Panc1 (cell line): ENCODE results near the gene DVL1. TPM values are rescaled to one million over a fixed set of nuclear protein-coding genes. Genes with fewer than 3 reads are reported as not detected.

Experiments
- ATAC-seq: fragments of 200-7000 bp; cut with Tn5 transposase; 2 replicates; pipeline ENCODE4 v1.9.1; 2020; ENCODE audit warnings: mild to moderate bottlenecking, moderate library complexity
- BruUV-seq: library from RNA; stranded (reverse); fragments of 400-500 nt; replicated peaks from 2 replicates; lab custom pipeline; 2021; lab: Mats Ljungman, UMichigan
- CTCF ChIA-PET: fragments of 300-600 bp; sonication (Branson Sonifier 250); formaldehyde crosslinking; loops from one replicate; lab custom pipeline; 2022; ENCODE audit warnings: antibody characterized with exemption; lab: Charles Lee
- POLR2A ChIA-PET: fragments of 300-600 bp; sonication (Branson Sonifier 250); formaldehyde crosslinking; loops from one replicate; lab custom pipeline; 2022; ENCODE audit warnings: antibody characterized with exemption; lab: Charles Lee
- DNase-seq: peaks from one replicate; pipeline ENCODE4 v3.0.0-alpha.2; 2010; ENCODE audit warnings: low read depth, low spot score
- H3K27ac ChIP-seq: 2 replicates; pipeline ENCODE4 v1.5.1; 2011; ENCODE audit warnings: mild to moderate bottlenecking, low read length, inconsistent platforms
- H3K27me3 ChIP-seq: fragments of 200-500 bp; sonication (Bioruptor generic); 2 replicates; pipeline ENCODE4 v1.6.0; 2014; ENCODE audit warnings: low read length, inconsistent platforms; ENCODE audit not compliant: control insufficient read depth, insufficient read depth
- H3K36me3 ChIP-seq: fragments of 200-500 bp; sonication (Bioruptor generic); 2 replicates; pipeline ENCODE4 v1.5.1; 2014; ENCODE audit warnings: inconsistent platforms, mild to moderate bottlenecking, low read length, moderate library complexity; ENCODE audit not compliant: control insufficient read depth, insufficient read depth
- H3K4me1 ChIP-seq: 2 replicates; pipeline ENCODE4 v1.5.1; 2011; ENCODE audit warnings: inconsistent platforms, mild to moderate bottlenecking, low read length, moderate library complexity; ENCODE audit not compliant: control insufficient read depth, insufficient read depth
- H3K4me3 ChIP-seq, 2 experiments: 2 replicates each; pipeline ENCODE4 v1.5.1; 2011 to 2012; ENCODE audit warnings: low read depth in 2 of 2, low read length in 2 of 2, mild to moderate bottlenecking in 2 of 2, inconsistent platforms in 1 of 2, moderate library complexity in 1 of 2
- H3K9me3 ChIP-seq: fragments of 200-500 bp; sonication (Bioruptor generic); 2 replicates; pipeline ENCODE4 v1.5.1; 2014; ENCODE audit warnings: low read depth, mild to moderate bottlenecking, inconsistent platforms, low read length, moderate library complexity; ENCODE audit not compliant: control insufficient read depth, insufficient read depth
- CTCF ChIP-seq: fragments of 450-650 bp; IDR thresholded peaks from 2 replicates; pipeline ENCODE4 v1.5.1; 2017; ENCODE audit warnings: mild to moderate bottlenecking
- POLR2AphosphoS5 ChIP-seq: IDR thresholded peaks from 2 replicates; pipeline ENCODE4 v1.6.1; 2012; ENCODE audit warnings: mild to moderate bottlenecking, low read depth, low read length, moderate library complexity
- REST ChIP-seq, 2 experiments: IDR thresholded peaks; 2 replicates each; pipeline ENCODE4 v1.6.1; 2011 to 2012; ENCODE audit warnings: low read depth in 2 of 2, control low read depth in 1 of 2, low read length in 1 of 2, mild to moderate bottlenecking in 1 of 2, moderate library complexity in 1 of 2; ENCODE audit not compliant: insufficient read depth in 1 of 2
- SIN3A ChIP-seq: IDR thresholded peaks from 2 replicates; pipeline ENCODE4 v1.6.1; 2012; ENCODE audit warnings: low read depth, mild to moderate bottlenecking, low read length, moderate library complexity, borderline replicate concordance; ENCODE audit not compliant: insufficient read depth
- TCF7L2 ChIP-seq: IDR thresholded peaks from 2 replicates; pipeline ENCODE4 v1.6.1; 2011; ENCODE audit warnings: mild to moderate bottlenecking, low read depth, low read length, inconsistent platforms
- in situ Hi-C: cut with HindIII; loops from 2 replicates; pipeline ENCODE4 v1.10.0; 2016; ENCODE audit warnings: low sequenced_read_pairs, low pct_unique_long_range_greater_than_20kb
- intact Hi-C: fragments of 100-400 bp; cut with micrococcal nuclease; formaldehyde crosslinking; loops from one replicate; pipeline ENCODE4 v1.10.0; 2022; ENCODE audit not compliant: unreplicated experiment
- total RNA-seq: library from RNA; stranded (reverse); gene quantifications from one replicate; pipeline ENCODE4 v1.2.1, GENCODE V29; 2021; ENCODE audit not compliant: unreplicated experiment

The DVL1 gene
- total RNA-seq, 1 experiment from 2014 or later = 144 TPM

GRCh38 chr1:1310476-1311053 is 38.7 kb downstream of the DVL1 start:
- no peaks in the 10 kb centered on the region for H3K9me3 ChIP-seq
- in situ Hi-C loops = no loop called here
- intact Hi-C loops = no loop called here
- CTCF ChIA-PET = interaction anchor here (0.6 to 1.0 kb wide), 2 partner anchors 20 to 31 kb away, joined by 3 to 11 read pairs; no protein-coding TSS in a partner anchor
- ATAC-seq = no peak
- BruUV-seq = no TSS peak
- POLR2A ChIA-PET = interaction anchor here (0.6 kb wide), 1 partner anchor 334 kb away, joined by 4 read pairs; no protein-coding TSS in a partner anchor
- no peak for DNase-seq
- TF ChIP-seq REST (IDR thresholded peaks at IDR 0.05; ENCODE audit: insufficient read depth in 1 of 2, low read depth in 2 of 2, low read length in 1 of 2) (no peak), TCF7L2 (no peak), POLR2AphosphoS5 (no peak; the same call in 1 of the 2 replicates), CTCF (no peak), SIN3A (no peak)
- no peaks in the 10 kb centered on the region; the same call in 1 of the 2 replicates for H3K36me3 ChIP-seq
- H3K4me1 ChIP-seq = peaks cover 24% of the 10 kb centered on the region
- no peak overlapping the region; the same call in 1 of the 2 replicates for H3K27ac ChIP-seq
- no peaks in the 10 kb centered on the region for H3K27me3 ChIP-seq
- no peak overlapping the region; a peak in 1 of 4 replicates for H3K4me3 ChIP-seq

GRCh38 chr1:1310109-1310385 is 39.2 kb downstream of the DVL1 start:
- TF ChIP-seq SIN3A (no peak), POLR2AphosphoS5 (no peak), REST (IDR thresholded peaks at IDR 0.05; ENCODE audit: insufficient read depth in 1 of 2, low read depth in 2 of 2, low read length in 1 of 2) (no peak), CTCF (no peak), TCF7L2 (no peak)
- Histone ChIP-seq H3K4me1 (peaks cover 30% of the 10 kb centered on the region), H3K27ac (peak overlapping the region; percentile 77), H3K36me3 (no peaks in the 10 kb centered on the region; the same call in 1 of the 2 replicates), H3K4me3 (peak overlapping the region; percentile 64 to 72; a peak in 3 of 4 replicates), H3K9me3 (no peaks in the 10 kb centered on the region), H3K27me3 (no peaks in the 10 kb centered on the region)
- intact Hi-C loops (no loop called here), in situ Hi-C loops (no loop called here)
- BruUV-seq = no TSS peak
- DNase-seq (no peak), ATAC-seq (no peak)
- ChIA-PET CTCF (interaction anchor here (0.6 kb wide), 2 partner anchors 31 to 189 kb away, joined by 7 to 11 read pairs; no protein-coding TSS in a partner anchor), POLR2A (interaction anchor here (0.6 kb wide), 1 partner anchor 334 kb away, joined by 4 read pairs; no protein-coding TSS in a partner anchor)
